AML-193 (cell line): ENCODE results near the gene ANGEL2.
"Not testable (repeated sequence)": the region's sequence is repeated elsewhere in the genome, so short reads cannot be mapped to it uniquely, and the experiment has no call there.

ENCODE experiments used
- DNase-seq, 2 experiments: peaks; one replicate each; lab custom pipeline; 2025; lab: John Stamatoyannopoulos, UW

Gene ANGEL2

GRCh38 chr1:213017447-213018273 lies 2.0 kb upstream of the ANGEL2 start:
- no peak for DNase-seq

DNA sequence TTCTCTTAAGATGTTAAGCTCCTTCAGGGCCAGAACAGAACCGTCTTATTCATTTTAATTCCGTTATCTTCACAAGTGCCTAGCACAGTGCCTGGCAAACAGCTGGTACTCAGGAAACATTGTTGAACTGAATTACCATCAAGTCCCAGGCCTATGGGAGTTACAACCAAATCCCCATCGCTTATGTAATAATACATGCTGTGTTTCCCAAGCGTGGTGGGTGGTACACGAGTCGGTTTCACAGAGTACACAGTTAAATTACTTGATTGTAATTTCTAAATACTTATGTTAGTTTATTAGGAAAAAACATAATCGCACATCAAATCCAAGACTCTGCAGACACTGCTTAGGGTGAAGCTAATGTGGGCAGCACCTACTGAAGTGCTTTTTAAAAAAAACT lies 1.0 kb downstream of the ANGEL2 start:
- DNase-seq = peak; percentile 19 to 23

DNA sequence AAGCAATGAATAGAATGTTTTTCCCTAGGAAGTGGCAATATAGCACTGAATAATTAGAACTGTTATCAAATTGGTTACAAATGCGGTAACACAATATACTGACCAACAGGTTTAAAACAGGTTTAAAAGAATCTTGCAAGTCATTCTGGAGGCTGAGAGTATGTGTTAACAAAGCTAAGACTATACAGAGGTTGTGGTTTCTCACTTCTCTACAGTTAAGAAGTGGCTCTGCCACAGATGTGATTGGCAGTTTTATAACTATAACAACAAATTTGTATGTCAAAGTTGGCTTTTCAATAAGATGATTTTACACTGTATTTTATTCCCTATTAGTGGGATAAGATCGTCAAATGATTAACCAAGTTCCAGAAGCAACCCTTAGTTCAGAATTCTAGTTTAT lies 7.1 kb downstream of the ANGEL2 start:
- peak in 1 of 2 experiments; percentile 10 for DNase-seq

DNA sequence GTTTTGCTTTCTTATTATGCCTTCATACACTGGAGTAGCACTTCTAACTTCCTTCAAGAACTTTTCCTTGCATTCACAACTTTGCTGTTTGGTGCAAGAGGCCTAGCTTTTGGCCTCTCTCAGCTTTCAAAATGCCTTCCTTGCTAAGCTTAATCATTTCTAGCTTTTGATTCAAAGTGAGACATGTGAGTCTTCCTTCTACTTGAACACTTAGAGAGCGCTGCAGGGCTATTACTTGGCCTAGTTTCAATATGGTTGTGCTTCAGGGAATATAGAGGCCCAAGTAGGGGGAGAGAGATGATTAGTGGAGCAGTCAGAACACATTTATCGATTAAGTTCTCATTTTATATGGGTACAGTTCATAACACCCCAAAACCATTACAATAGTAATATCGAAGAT lies 12.4 kb downstream of the ANGEL2 start:
- DNase-seq = no peak

DNA sequence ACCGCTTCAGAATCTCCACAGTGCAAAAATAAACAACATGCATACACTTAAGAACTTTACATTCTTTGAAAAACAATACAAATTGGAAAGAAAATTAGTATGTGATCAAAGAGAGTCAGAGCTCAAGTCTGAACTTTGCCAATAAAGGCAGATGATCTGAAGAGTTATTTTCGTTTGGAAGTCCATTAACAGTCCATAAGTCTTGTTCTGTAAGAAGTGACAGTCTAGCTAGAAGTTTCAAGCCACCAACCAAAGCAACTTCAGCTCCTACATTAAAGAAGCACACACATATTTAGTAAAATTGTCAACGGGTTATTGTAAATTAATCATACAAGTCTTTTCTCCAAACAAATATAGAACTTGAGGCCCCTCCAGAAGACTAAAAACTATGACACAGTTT lies 20.7 kb downstream of the ANGEL2 start:
- no peak for DNase-seq

DNA sequence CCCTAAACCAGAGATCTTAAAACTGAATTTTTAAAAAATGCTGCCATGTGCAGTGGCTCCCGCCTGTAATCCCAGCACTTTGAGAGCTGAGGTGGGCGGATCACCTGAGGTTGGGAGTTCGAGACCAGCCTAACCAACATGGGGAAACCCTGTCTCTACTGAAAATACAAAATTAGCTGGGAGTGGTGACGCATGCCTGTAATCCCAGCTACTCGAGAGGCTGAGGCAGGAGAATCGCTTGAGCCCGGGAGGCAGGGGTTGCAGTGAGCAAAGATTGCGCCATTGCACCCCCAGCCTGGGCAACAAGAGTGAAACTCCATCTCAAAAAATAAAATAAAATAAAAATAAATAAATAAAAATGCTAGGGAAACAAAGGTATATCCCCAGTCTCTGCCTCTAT lies 21.7 kb downstream of the ANGEL2 start:
- DNase-seq = not testable (repeated sequence)

GRCh38 chr1:212990276-212990675 lies 25.4 kb downstream of the ANGEL2 start:
- no peak for DNase-seq

DNA sequence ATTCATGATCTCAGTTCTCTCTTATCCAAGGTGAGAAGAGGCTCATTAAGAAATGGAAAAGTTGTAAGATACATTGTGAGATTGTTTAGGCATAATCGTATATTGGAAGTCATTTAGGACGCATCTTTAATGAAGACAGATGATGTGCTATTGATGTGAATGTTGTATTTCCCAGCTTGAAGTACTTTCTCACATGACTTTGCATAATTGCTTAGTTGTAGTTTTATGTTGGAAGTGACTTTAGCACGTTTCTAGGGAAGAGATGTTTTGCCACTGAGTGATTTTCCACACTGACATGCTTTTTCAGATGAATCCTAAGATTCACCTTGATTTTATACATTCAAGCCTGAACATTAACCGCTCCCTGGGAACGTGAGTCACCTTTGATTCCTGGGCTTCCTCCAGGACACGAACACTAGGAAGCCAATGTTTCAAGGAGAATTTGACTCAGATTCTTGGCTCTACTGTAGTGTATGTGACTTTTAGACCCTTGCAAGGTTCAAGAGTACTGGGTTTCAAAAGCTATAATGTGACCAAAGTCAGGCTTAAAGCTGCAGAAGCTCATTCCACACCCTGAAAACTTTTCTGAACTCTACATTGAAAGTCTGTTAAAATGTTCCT lies 27.9 kb downstream of the ANGEL2 start:
- DNase-seq = no peak

GRCh38 chr1:212986551-212986950 lies 29.1 kb downstream of the ANGEL2 start:
- DNase-seq = no peak

DNA sequence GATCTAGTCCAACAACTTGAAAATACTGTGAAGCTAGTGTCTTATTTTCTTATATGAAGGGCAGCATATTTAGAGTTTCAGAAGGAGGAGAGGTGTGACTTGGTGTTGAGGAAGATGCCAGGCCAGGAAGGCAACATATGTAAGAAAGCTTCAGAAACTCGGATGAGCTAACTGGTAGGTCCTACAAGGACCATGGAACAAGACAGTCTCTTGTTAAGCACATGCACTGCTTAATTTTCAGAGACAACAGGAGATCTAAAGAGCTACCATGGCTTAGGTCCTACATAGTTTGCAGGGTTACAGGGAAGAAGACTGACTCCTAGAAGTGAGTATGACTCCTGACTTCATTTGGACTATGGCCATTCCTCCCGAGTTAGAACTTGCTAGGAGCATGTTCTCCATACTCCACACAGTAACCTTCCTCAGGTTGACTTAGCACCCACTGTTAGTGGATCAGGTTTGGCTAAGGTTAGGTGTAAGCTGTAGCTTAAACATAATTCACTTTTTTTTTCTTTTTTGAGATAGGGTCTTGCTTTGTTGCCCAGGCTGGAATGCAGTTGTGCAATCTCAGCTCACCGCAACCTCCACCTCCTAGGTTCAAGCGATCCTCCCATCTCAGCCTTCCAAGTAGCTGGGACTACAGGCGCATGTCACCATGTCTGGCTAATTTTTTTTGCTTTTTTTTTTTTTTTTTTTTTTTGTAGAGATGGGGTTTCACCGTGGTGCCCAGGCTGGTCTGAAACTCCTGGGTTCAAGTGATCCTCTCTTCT lies 31.0 kb downstream of the ANGEL2 start:
- no peak for DNase-seq

- no peak for DNase-seq
Observed at GRCh38 chr1:212983482-212983881, 32.2 kb downstream of the ANGEL2 start.

GRCh38 chr1:212982430-212983152 lies 33.1 kb downstream of the ANGEL2 start:
- no peak for DNase-seq

DNA sequence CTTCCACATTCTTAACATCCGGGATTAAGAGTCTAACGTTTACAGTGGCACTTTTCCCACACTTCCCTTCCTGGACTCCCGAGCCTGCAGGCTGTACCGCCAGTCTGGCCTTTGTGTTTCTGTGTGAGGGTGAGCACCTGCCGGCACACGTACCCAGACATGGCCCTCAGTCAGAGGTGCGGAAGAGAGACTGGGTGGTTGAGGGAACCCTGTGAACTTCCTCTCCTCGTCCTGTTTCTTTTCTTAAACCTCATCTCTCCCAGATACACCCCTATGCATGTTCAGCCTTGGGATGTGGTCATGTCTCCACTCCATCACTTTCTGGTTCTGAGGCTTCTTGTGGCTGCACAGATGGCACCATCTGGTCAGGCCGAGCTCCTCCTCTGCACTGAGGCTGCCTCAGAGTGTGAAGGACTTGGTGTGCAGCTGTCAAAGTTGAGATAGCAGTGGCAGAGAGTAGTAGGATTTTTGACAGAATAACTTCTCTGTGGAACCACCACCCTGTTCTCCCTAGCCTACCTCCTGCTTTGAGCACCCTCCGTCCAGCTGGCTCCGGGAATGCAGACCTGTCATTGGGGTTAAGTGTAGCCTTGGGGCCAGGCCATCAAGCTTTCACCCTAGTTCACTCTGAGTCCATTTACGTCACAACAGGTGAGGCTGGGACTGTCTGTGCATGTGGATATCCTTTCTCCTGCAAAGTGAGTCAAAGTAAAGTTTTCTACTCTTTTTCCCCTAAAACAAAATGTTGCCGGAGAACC lies 33.9 kb downstream of the ANGEL2 start:
- DNase-seq = no peak

GRCh38 chr1:212981025-212981495 lies 34.6 kb downstream of the ANGEL2 start:
- DNase-seq = no peak

DNA sequence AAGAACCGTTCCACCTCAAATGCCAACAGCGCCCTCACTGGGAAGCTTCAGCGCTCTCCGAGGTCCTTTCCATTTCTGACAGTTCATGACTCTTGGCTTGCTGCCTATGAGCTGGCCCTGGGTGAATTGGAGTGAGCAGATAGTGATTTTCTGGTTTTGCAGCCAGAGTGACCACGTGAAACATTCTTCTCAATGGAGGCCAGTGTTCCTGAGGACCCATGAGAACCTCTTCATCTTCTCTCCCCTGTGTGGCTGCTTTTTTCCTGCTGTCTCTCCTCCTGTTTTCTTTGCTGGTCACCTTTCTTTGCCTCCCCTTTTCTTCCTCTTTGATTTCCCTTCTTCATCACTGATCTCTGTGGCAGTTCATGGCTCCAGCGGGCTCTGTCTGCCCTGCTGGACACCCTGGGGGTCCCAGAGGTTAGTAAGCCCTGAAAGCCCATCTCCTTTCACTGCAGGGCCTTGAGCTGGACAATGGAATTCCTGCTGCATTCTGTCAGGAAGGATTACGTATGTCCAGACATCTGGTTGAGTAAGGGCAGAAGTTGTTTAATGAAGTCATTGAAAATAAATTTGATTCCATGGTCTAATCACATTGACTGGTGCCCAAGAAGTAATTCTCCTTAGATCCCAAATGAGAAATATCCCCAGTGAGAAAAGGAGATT lies 35.4 kb downstream of the ANGEL2 start:
- no peak for DNase-seq

DNA sequence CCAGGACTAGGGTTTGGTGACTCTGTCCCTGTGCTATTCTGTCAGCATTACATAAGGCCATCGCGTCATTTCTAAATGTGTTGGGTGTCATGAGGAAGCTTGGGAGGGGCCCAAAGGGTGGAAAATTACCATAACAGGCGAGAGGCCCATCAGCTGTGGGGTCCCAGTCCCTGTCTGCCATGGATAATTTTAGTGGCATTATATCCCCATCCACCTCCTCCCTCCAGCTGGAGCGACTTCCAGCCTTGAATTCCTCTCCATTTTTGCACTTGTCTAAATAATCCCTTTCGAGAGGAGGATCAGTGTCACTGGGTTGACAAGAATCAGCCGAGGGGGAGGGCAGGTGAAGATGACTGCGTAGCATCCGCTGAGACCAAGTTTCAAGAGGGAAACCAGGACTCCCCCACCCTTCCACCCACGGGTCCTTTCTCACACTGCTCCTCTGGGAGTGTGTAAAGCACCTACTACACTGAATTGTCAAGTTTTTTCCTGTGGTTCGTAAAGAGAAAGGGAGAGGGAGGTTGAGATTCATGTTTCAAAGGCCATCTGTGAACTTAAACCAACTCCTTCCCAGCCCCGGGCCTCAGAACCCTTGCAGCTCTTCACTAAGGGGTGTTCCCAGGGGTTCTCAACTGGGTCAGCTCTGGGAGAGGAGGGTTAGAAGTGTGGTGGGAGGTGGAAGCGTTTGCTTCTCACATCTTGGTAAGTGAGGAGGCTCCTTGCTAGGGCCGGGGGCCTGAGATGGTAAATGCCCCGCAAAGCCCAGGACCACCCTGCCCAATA lies 36.1 kb downstream of the ANGEL2 start:
- no peak for DNase-seq

DNA sequence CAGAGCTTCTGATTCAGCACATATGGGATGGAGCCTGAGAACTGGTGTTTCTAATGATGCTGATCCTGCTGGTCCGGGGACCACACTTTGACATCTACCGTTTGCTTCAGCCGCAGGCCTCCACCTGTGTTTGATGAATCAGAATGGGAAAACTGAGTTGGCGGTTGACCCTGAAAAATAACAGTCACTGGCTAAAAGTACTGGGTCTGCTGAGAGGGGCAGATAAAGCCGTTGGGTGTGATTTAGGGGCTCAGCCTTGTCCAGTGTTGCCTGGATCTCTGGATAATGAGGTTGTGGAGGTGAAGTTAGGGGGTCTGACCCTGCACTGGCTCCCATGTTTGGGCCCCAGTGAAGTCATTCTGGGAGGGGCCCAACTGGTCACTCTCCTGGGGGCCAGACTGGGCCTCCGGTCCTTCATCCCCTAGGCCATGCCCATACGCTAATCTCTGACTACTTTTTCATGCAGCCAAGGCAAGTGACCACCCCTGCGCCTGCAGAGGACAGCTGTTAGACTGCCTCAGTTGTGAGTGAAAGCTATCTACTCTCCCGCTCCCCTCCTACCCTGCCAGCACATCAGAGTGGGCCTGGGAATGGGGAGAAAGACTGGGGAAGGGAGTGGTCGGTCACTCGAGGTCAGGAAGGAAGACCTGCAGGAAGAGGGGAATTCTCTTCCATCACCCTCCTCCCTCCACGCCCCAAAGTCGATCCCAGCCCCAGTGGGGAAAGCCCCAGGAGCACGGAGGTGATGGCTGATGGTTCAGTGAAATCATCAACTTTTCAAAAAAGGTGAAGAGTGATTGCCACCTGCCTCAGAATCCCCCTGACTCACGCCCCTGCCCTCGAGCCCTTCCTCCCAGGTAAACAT lies 37.7 kb downstream of the ANGEL2 start:
- DNase-seq = no peak

DNA sequence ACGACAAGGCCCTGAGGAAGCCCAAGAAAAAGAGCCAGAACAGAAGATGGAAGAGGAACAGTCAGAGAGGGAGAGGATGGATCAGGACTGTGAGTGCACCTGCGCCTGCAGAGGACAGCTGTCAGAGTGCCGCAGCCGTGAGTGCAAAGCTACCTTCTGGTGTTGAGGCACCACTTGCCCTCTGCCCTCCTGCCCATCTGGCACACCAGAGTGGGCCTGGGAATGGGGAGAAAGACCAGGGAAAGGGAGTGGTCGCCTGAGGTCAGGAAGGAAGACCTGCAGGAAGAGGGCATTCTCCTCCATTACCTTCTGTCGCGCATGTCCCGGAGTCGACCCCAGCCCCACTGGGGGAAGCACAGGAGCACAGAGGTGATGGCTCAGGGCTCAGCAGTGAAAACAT lies 39.1 kb downstream of the ANGEL2 start:
- DNase-seq = no peak
